Thyroid gland (tissue), 4 donors: ENCODE results near the gene KRTAP5-8.

ENCODE experiments used
- CTCF ChIP-seq, 6 experiments: fragments of 200-600 bp in 3 of 6; fragments of 450-650 bp in 3 of 6; sonication (generic) in 3 of 6; IDR thresholded peaks; one replicate each; pipeline ENCODE4 v1.5.1; 2016 to 2019; ENCODE audit warnings: antibody characterized with exemption in 6 of 6, mild to moderate bottlenecking in 2 of 6, inconsistent platforms in 1 of 6, moderate library complexity in 1 of 6
- POLR2A ChIP-seq, 2 donors: fragments of 450-650 bp; IDR thresholded peaks; one replicate each; pipeline ENCODE4 v1.6.1; 2017; ENCODE audit warnings: antibody characterized with exemption in 2 of 2, mild to moderate bottlenecking in 2 of 2, moderate library complexity in 1 of 2

GRCh38 chr11:71539017-71539416 is 1.2 kb downstream of the KRTAP5-8 start:
- TF ChIP-seq CTCF (IDR thresholded peaks at IDR 0.05) = no peak
- TF ChIP-seq POLR2A (IDR thresholded peaks at IDR 0.05) = no peak
